GM12874 (cell line): ENCODE data around the gene RXFP2.

Experiments used
- CTCF ChIP-seq: IDR thresholded peaks from 2 replicates; pipeline ENCODE4 v1.5.1; 2011; ENCODE audit warnings: low read depth, mild to moderate bottlenecking, control low read depth, low read length, moderate library complexity; ENCODE audit not compliant: insufficient read depth

Gene RXFP2

DNA sequence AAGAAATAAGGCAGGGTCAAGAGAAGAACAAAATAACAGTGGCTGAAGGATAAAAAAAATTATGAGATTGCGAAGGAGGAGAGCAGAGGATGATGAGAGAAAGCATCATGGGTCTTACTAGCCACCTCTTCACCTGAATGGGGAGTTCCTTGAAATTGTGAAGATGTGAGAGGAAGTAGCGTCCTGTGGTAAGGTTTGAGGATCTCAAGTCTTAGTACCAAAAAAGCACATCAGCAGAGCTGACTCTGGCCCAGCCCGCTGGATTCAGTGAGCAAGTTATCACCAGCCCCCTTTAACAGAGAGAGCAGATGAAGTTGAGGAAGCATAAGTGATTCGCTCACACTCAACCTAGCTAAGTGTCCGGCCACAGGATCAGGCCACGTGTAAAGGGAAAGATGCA, 61.8 kb downstream of the RXFP2 start:
- TF ChIP-seq CTCF: no peak

GRCh38 chr13:31803311-31803710, 64.0 kb downstream of the RXFP2 start:
- TF ChIP-seq CTCF: no peak

- no peak for TF ChIP-seq CTCF
These were observed 66.5 kb downstream of the RXFP2 start for GRCh38 chr13:31805841-31806240.

DNA sequence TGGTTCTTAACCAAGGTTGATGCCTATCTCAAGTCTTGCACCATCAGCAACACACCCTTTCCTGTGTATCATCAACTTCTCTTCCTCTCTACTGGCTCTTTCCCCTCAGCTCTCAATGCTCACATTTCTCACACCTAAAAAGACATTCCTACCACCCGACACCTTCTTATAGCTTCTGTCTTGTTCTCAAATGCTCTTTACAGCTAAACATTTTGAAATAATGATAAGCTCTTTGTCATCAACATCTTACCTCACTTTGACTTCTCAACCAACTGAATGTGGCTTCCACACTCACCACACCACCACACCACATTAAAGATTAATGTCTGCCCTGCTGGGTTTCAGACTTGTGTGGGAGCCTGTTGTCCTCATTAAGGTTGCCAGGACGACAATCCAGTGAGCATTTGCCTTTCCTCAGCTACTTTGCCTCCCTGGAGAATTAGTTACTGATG, 67.8 kb downstream of the RXFP2 start:
- no peak for TF ChIP-seq CTCF

DNA sequence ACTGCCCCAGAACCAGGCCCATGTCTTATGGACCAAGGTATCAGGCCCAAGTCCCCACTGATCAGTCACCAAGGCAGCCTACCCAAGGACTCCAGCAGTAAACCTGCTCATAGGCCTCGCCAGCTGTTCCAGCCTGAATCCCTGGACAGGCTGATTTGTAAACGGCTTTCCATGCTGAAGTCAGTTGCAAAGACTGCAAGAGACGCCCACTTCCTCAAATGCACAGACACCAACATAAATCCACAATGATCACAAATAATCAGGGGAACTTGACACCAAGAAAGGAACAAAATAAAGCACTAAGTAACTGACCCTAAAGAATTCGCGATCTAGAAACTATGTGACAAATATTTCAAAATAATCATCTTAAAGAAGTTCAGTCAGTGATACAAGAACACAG, 75.2 kb downstream of the RXFP2 start:
- TF ChIP-seq CTCF: no peak

- no peak for TF ChIP-seq CTCF
These were observed 76.2 kb downstream of the RXFP2 start for GRCh38 chr13:31815361-31816144.

DNA sequence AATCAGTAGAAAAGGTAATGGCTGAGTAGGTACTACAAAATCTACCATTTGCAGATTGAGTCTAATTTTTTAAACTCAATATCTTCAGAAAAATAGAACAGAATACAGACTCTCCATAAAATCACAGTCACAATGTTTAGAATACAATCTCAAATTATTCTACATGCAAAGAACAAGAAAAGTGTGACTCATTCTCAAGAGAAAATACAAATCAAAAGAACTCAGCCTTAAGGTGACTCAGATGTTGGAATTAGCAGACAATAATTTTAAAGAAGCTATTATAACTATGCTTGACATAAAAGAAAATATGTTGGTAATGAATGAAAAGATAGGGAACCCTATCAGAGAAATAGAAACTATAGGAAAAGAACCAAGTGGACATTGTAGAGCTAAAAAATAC, 78.9 kb downstream of the RXFP2 start:
- TF ChIP-seq CTCF: no peak
